Stimulated activated CD4-positive, alpha-beta T cell treated with anti-CD3 and anti-CD28 coated beads, Interleukin-12 subunit alpha, Interleukin-12 subunit beta, amount 100 ng/mL, for 48 hours (primary cell): Measurements from ENCODE around the gene HIPK1.
"Not testable (repeated sequence)": the region's sequence is repeated elsewhere in the genome, so short reads cannot be mapped to it uniquely, and the experiment has no call there.

Source experiments
- DNase-seq, 3 donors: peaks; one replicate each; pipeline ENCODE4 v3.0.0-alpha.2; 2020; ENCODE audit warnings: low read depth in 2 of 3, low spot score in 1 of 3

HIPK1 gene

GRCh38 chr1:113981962-113982931 is 53.1 kb downstream of the HIPK1 start:
- DNase-seq: no peak

DNA sequence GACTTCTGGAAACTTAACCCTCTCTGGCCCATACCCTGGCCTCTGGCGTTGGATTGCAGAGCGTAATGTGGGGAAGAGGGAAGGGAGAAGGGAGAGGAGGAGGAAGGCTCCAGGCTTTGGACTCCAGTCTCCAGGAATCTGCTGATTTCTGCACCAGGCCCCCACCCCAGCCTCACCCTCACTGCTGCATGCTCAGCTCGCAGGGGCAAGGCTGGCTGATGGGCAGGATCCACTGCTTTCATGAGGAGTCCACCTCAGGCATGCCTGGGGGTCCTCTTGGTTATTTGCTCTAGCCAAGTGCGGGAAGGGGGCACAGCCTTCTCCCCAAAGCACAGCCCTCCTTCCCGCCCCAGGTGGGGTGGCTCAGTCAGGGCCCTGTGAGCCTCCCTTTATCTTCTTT is 53.8 kb downstream of the HIPK1 start:
- no peak for DNase-seq

DNA sequence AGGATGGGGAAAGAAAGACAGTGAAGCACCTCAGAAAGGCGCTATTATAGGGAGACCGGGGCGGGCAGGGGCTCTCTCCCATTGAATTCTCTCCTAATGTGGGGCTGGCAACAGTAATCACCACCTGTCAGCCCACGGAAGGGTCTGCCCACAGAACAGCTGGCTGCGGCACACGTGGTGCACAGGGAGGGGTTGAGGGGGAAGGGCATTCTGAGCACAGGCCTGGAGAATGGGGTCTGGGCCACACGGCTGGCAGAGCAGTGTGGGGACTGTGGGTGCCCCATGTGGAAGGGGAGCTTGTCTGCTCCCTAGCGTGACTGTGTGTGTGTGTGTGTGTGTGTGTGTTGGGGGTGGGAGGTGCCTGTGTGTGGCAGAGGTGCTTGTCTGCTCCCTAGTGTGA is 54.3 kb downstream of the HIPK1 start:
- no peak for DNase-seq

DNA sequence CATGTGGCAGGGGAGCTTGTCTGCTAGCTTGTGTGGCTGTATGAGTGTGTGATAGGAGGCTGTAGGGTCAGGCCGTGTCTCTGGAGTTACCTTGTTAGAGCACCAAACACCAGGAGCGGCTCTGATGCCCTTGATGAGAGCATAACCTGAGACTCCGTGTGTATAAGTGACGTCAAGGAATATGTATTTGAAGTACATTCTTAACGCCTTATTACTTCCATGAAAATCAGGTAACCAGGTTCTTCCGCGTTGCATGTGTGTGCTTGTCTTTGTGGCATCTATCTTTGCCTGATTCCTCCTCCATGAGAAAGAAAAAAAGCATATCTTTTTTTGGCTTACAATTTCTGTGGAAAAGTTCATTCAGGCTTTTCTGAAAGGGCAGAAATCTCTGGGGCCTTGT is 54.7 kb downstream of the HIPK1 start:
- no peak for DNase-seq

DNA sequence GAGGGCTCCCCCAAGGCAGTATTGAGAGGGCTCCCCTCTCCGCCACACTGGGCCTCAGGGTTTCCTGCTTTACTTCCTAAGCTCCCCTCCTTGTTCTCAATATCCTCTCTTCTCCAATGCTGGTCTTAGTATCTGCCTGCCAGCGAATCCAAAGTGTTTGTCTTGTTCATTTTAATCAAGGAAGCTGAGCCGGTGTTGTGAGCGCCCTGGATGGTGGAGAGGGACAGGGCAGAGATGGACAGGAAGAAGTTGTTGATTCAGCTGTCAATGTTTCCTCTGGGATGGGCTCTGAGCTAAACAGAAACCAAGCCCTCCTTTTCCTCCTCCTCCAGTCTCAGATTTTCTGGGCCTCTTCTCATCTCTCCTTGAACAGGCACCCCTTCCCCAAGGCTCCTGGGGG is 55.6 kb downstream of the HIPK1 start:
- no peak for DNase-seq

DNA sequence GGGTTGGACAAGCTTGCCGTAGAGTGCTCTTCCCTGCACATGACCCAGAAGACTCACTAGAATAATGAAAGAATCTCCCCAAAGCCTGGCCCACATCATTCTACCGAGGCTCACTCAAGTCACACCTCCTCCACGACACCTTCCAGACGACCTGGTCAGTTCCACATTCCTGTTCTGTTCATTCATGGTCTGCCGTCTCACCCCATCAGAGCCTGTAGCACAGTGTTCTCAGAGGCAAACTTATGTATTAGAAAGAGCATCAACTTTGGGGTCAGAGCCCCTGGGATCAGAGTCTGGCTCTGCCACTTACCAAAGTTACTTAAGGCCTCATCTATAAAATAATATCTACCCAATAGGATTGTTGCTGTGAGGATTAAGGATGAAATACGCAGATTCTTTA is 57.7 kb downstream of the HIPK1 start:
- DNase-seq: no peak

DNA sequence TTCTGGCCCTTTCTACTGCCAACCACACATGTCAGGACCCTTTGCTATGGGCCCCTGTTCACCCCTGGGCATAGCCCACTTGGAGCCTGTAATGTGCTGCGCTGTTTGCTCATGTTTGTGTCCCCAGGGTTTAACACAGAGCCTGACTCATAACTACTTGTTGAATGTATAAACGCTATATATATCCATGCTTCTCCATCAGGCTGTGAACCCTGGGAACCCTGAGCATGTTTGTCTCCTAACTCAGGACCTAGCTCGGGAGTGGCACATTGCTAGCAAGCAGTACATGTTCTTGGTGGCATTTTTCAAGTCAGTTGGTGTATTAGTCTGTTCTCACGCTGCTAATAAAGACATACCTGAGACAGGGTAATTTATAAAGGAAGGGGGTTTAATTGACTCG is 58.1 kb downstream of the HIPK1 start:
- no peak for DNase-seq

- no peak for DNase-seq
Observed at GRCh38 chr1:113990530-113990929, 61.4 kb downstream of the HIPK1 start.

GRCh38 chr1:113990961-113991360 is 61.8 kb downstream of the HIPK1 start:
- no peak for DNase-seq

DNA sequence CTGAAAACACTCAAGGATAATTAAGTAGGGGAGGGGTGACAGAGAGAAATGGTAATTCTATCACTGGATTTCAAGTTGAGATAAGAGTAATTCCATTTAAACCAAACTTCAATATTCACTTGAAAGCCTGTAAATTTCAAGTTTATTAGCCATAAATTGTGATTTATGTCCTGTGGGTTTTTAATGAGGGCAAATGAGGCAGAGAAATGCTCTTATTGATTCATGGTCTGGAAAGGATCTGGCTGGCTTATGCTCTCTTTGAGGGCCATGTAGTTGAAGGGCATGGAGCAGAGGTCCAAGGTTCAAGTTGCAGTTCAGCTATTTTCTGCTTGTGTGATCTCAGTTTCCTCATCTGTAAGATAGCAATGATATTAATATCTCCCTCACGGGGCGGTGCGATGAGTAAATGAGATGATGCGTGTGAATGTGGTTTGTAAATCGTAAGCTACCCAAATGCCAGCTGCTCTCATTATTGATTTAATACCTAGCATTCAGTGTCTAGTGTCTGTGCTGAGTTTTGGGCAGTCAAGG is 62.4 kb downstream of the HIPK1 start:
- no peak for DNase-seq

DNA sequence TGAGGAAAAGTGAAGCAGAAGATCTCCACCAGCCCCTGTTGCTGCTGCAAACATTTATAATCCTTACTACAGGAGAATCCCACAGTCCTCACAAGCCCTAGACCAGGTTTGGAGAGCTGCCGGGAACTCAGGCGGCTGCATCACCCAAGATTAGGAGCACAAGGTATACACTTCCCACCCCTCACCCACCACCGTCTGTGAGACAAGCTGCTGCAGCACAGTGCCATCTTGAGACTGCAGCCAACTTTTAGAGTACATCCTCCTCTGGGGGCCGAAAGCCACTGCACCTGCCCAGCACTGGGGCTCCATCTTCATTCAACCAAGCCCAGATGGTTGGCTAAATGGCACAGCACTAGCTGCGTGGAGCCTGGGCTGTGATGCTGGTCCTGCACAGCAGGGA is 63.9 kb downstream of the HIPK1 start:
- DNase-seq: no peak

- no peak for DNase-seq
Observed at GRCh38 chr1:113993766-113994165, 64.6 kb downstream of the HIPK1 start.

DNA sequence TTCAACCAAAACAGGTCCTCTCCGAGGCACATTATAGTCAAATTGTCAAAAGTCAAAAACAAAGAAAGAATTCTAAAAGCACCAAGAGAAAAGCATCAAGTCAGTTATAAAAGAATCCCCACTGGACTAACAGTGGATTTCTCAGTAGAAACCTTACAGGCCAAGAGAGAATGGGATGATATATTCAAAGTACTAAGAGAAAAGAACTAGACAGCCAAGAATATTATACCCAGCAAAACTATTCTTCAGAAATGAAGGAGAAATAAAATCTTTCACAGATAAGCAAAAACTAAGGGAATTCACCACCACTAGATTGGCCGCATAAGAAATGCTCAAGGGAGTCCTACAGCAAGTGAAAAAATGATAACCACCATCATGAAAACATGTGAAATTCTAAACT is 66.3 kb downstream of the HIPK1 start:
- no peak for DNase-seq

DNA sequence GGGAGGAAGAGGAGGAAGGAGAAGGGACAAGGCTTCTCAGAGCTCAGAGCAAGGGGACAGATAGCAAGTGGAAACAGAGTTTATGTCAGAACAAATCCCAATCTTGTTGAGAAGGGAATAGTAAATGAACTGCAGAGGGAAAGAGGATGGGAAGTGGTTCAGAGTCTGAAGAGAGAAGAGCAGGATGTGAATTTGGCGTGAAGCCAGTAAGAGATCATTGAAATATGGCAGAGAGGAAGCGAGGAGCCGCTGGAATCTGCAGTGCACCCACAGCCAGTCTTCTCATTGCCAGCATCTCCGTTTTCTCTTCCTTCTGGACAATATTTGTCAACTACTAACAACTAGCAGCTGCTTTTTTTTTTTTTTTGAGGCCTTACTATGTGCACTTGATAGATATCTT is 69.2 kb downstream of the HIPK1 start:
- no peak for DNase-seq

DNA sequence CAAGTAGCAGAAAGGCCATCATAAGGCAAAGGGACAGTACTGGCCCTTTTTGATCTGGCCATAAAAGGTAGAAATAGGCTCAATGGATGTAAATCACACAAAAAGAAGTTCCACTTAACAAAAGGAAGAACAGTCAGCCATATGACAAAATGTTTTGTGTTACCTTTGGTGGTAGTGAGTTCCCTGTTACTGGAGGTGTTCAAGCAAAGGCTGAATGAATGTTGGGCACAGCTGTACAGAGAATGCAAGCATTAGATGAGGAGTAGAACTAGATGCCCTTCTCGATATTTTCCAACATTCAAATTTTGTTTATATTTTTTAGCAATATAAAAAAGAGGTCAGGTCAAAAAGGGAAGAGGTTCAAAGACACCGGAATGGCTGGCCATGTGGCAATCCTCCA is 70.1 kb downstream of the HIPK1 start:
- no peak for DNase-seq

- DNase-seq: no peak
Observed at GRCh38 chr1:113999799-114000198, 70.7 kb downstream of the HIPK1 start.

GRCh38 chr1:114000406-114000805 is 71.3 kb downstream of the HIPK1 start:
- no peak for DNase-seq

DNA sequence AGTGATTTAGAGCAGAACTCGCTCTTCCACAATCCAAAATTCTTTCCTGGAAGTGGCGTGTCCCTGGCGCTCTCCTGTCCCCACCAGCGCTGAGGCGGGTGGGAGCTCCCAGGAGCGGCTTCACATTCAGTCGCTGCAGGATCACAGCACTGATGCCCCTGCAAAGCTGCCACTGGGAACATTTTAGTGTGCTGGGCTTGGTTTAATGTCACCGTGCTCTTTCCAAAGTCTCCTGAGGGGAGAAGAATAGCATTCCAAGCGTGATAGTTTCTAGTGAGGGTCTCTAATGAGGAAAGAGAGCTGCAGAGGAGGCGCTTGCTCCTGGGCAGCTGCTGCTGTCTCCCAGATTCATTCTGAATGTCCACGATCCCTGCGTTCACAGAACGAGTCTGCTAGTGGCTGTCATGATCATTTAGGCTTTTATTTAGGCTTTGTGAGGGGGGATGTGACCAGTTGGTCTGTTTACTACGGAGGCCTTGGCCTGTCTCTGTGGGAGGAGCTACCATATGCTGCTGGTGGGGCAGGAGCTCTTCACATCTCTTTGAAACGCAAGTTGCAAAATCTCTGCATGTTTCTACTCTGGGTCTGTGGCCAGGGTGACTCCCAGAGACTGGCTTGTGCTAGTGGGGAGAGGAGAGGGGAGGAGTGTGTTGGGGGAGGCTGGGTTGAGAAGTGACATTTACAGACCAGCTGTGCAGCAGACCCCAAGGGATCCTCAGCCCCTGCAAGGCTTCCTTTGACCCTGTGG is 73.5 kb downstream of the HIPK1 start:
- DNase-seq: no peak

GRCh38 chr1:114003431-114003830 is 74.3 kb downstream of the HIPK1 start:
- no peak for DNase-seq

DNA sequence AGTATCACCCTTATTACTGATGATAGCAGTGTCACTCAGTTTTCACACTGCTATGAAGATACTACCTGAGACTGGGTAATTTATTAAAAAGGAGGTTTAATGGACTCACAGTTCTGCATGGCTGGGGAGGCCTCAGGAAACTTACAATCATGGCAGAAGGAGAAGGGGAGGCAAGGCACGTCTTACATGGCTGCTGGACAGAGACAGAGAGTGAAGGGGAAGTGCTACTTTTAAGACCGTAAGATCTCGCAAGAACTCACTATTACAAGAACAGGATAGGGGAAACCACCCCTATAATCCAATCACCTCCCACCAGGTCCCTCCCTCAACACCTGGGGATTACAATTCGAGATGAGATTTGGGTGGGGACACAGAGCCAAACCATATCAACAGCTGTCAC is 77.7 kb downstream of the HIPK1 start:
- not testable (repeated sequence) for DNase-seq

DNA sequence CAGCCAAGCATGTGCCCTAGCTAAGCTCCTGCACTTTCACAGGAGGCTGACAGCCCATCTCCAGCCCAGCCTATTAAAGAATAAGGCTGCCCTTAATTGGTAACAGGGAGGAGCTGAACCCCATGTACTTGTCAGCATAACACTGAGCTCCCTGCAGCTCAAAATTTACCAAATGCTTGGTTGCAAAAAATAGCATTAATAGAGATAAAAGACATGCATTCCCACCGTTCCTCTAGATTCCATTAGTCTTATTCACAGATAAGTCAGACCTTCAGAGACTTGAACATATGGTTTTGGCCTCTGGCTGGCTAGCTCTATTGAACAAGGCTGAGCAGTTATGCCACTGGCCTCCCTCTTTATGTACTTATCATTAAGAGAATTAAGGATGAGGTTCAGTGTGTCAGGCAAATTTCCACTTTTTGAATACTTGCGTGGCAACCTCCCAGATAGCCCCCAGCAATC is 79.4 kb downstream of the HIPK1 start:
- DNase-seq: no peak

DNA sequence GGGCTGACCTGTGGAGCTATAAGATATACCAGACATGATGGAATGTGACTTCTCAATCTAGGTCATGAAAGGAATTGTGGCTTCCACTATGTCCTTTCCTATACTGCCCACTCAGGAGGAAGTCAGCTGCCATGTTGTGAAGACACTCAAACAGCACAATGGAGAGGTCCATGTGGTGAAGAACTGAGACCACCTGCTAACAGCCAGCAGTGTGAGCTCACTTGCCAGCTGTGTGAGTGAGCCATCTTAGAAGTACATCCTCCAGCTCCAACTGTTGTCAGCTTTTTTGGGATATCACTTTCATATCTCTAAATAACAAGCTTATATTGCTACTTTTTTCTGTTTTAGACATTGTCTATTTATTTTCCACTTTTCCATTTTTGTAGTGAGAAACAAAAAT is 79.9 kb downstream of the HIPK1 start:
- DNase-seq: no peak
